NCI-H1436 (cell line): ENCODE results near the gene RNF11.
"Not testable (repeated sequence)": the region's sequence is repeated elsewhere in the genome, so short reads cannot be mapped to it uniquely, and the experiment has no call there.

ENCODE experiments used
- DNase-seq: peaks from one replicate; lab custom pipeline; 2025; lab: John Stamatoyannopoulos, UW

RNF11 gene

DNA sequence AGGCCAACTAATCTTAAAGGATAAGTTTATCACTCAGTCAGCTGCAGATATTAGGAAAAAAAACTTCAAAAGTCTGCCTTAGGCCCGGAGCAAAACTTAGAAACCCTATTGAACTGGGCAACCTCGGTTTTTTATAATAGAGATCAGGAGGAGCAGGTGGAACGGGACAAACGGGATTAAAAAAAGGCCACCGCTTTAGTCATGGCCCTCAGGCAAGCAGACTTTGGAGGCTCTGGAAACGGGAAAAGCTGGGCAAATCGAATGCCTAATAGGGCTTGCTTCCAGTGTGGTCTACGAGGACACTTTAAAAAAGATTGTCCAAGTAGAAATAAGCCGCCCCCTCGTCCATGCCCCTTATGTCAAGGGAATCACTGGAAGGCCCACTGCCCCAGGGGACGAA, 7.6 kb upstream of the RNF11 start:
- not testable (repeated sequence) for DNase-seq

DNA sequence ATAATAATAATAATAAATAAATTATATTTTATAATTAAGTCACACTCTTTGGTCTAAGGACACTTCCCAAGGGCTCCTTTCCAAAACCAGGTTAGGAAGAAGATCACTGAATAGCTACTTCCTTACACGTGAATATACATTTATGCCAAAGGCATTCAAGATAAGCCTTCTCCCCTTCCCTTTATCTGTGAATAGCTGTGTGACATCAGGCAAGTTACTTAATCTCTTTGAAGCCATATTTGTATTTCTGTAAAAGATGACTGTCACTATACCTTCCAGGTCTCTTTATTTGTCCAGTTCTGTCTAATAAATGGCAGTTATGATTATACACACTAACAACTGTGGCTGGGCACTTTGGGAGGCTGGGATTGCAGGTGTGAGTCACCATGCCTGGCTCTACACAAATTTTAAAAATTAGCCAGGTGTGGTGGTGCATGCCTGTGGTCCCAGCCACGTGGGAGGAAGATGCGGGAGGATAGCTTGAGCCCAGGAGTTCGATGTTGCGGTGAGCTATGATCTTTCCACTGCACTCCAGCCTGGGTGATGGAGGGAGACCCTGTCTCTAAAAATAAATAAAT, 5.5 kb upstream of the RNF11 start:
- DNase-seq = no peak

DNA sequence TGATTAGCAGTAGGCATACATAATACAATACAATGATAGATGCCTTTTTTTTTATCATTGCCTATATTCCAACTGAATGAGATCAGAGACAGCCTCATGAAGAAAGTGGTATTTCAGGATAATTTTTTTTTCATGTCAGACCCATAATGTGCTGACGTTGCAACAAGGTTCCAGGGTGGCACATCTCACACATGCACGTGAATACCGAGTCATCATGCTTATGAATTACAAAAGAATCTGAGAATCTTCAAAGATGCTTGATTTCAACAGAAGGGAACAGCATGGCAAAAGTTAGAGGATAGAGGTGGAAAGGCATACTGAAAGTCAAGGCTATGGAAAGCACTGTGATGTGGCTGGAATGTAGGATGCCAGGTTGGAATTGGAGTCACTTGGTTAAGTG, 5.0 kb upstream of the RNF11 start:
- no peak for DNase-seq

DNA sequence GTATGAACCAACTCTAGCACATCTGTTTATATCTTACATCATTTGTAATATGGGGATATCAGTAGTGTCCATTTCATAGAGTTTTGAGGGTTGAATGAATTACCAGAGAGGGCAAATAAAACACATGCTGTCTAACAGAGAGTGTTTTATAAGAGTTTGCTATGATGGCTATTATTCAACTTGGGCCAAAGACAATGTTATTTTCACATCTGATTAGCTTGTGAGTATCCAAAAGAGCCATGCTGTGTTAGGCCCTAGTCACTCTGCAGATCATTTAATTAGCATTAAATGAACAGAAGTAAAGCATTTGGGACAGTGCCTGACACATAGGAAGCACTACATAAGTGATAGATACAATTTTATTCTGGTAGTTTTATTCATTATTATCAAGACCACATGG, 4.2 kb upstream of the RNF11 start:
- no peak for DNase-seq

DNA sequence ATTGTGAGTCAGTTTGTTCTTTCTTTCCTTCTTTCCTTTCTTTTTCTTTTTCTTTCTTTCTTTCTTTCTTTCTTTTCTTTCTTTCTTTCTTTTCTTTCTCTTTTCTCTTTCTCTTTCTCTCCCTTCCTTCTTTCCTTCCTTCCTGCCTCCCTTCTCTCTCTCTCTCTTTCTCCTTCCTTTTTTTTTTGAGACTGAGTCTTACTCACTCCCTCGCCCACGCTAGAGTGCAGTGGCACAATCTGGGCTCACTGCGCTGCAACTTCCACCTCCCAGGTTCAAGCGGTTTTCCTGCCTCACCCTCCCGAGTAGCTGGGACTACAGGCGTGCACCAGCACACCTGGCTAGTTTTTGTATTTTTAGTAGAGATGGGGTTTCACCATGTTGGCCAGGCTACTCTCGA, 1.8 kb upstream of the RNF11 start:
- DNase-seq = not testable (repeated sequence)

DNA sequence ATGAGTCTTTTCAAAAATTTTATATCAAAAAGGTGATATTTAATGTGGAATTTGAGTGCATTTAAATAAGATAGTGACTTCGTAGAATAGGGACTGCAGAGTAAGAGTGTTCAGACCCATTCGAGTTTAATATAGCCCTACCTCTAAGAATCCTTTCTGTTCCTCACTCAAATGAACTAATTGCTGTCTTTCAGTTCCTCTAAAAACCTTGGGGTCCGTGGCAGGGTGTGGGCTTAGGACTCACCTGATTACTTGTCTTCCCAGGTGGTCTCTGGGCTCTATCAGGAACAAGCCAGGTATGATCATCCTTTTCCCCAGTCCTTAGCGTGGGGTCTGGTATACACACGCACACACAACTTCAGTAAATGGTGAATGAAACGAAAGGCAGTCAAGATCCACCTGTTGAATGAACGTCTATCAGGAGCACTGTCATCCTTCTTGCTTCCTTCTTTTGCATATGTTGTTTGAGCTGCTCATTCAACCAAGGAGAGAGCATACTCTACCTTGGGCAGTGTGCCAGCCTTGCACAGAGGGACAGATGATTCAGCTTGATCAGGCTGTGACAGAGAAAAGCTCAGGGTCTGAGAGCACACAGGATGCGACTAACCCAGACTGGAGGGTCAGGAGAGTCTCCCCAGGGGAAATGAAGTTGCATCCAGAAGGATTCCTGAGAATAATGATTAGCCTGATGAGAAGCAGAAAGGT, 1.2 kb upstream of the RNF11 start:
- DNase-seq = peak; percentile 90

DNA sequence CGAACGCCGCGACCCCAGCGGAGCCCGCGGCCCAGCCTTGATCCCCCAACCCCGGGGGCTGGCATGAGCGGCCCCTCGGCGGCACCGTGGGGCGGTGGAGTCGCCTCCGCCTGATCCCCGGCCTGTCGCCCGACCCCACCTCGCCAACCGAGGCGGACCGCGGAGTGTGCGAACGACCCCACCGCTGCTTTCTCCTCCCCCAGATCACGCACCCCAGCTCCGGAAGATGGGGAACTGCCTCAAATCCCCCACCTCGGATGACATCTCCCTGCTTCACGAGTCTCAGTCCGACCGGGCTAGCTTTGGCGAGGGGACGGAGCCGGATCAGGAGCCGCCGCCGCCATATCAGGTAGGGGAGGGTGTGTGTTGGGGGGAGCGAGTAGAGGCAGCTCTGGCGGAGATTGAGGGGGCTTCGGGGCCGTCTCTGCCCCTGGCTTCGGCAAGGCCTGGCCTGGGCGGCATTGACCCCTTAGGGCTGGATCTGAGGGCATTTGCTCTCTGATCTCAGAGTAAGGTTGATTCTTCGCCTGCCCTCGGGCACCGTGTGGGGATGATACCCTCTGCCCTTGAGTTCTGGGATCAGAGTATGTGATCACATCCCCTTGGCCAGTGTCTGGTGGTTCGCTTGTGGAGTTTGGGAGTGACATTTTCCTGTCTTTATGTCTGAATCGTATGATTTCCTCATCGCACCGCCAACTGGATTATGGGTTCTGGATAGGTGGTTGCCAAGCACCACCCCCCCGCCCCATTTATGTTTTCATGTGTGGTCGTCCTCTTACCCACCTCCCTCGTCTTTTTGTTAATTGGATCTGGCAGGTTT, 668 bp downstream of the RNF11 start:
- DNase-seq = no peak

DNA sequence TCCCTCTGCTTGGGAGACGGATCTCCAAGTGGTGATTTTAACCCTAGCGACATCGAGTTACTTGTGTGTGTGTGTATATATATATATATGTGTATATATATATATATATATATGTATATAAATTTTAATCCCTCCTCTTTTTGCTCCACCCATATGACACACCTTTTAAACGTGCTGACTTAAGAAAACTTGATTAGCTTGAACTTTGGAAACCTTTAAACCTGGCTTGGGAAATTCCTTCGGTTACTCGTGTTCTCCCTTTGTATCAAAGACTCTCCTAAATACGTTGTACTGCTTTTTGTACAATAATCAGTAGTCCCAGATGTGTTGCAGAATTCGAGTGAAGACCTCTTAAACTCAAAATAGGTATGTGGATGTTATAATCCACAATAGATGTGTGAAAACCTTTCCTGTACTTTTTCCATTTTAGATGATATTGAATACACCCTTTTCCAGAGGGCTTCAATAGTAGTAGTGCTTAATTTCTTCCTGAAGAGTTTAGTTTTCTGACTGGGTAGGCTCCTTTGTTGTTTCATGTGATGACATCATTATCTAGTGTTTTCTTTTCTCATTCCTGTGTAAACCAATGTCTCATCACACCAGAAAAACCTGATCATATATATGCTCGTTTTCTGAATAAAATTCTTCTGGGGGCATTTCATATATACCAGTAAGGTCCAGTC, 1.4 kb downstream of the RNF11 start:
- no peak for DNase-seq

DNA sequence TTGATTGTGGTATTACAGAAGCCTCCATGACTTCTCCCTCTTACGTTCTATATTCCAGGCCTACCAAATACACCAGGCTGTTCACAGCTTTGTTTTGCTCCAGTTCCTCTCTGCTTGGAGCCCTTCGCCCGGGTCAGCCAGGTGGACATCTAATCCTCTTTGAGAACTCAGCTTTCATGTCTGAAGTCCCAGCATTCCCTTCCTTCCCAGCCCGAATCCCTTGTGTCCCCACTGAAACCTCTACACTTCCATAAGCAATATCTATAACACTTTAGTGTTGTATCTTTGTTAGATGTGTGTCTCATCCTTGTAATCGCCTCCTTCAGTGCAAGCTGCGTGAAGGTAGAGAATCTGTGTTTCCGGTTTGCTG, 1.9 kb downstream of the RNF11 start:
- no peak for DNase-seq

DNA sequence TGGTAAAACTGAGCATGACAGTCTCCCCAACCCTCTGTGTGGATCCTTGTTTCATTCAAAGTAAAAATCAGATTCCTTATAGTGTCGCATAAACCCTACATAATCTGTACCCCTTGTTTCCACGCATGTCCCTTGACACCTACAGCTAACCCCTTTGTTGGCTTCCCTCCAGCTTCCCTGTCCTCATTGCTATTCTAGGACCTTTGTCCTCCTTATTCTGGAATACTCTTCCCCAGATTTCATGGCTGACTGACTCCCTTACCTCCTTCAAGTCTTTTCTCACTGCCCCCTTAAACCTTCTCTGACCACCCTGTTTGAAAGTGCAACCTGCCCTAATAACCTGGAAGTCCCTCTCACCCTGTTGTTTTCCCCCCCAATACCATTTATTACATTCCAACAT, 4.0 kb downstream of the RNF11 start:
- DNase-seq = no peak

DNA sequence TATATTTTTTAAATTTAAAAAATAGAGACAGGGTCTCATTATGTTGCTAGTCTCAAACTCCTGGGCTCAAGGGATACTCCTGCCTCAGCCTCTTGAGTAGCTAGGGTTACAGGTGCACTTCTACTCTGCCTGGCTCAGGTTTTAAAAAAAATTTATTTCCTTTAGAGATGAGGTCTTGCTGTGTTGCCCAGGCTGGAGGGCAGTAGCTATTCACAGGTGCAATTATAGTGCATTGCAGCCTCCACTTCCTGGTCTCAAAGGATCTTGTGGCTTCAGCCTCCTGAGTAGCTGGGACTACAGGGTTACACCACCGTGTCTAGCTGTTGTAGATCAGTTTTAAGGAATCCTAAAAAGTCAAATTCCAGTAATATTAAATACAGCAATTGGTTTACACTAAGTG, 5.0 kb downstream of the RNF11 start:
- DNase-seq = no peak

DNA sequence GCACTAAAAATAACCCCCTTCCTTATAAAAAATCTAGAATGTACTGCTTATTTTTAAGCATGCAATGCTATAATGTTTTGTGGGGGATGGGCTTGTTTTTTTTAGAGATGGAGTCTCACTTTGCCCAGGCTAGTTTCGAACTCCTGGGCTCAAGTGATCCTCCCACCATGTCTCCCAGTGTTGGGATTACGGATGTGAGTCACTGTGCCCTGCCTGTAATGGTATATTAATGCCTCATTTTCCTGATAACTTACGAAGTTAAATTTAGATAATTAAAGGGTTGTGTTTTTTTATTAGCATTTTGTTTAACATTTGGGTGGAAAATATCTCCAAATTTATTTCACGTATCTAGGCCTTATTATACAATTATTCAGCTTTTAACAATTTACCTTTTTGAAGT, 6.5 kb downstream of the RNF11 start:
- DNase-seq = no peak

DNA sequence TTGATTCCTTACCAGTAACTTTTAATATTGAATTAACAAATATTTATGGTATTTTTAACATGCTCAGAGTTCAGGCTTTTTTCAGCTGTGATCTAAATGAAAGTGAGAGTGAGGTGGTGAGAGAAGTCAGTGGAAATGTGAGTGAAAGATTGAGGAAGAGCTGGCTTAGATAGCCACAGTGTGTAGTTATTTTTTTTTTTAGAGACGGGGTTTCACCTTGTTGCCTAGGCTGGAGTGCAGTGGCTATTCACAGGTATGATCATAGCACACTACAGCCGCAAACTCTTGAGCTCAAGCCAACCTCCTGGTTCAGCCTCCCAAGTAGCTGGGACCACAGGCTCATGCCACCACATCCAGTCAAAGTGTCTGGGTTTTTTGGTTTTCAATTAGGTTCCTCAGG, 10.9 kb downstream of the RNF11 start:
- DNase-seq = no peak

DNA sequence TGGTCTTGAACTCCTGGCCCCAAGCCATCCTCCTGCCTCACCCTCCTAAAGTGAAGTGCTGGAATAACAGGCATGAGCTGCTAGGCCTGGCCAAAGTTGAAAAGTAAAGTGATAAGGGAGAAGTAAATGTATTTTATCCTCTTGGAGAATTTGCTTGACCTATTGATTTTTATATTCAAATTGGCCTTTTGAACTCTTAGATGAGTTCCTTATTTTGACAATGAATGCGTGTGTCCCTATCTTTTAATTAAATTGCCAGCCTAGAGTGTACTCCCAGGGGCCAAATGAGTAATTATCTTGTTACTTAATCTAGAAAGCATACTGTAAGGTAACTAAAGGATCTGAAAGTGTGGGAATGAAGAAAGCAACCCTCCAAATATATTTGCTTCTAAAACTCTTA, 11.4 kb downstream of the RNF11 start:
- DNase-seq = no peak

DNA sequence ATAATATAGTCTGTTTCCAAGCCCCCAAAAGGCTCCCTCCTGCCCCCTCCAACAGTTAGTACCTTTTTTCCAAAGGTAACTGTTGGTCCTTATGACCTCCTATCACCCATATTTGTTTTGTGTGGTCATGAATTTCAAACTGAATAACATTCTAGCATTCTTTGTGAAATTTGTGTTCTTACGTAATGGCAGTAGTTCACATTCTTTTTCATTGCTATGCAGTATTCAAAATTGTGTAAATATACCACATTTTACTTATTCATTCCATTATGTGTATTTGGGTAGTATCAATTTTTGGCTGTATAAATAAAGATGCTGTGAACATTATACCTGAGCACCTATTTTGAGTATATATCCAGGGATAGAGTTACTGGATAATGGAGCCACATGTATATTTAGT, 13.4 kb downstream of the RNF11 start:
- no peak for DNase-seq

DNA sequence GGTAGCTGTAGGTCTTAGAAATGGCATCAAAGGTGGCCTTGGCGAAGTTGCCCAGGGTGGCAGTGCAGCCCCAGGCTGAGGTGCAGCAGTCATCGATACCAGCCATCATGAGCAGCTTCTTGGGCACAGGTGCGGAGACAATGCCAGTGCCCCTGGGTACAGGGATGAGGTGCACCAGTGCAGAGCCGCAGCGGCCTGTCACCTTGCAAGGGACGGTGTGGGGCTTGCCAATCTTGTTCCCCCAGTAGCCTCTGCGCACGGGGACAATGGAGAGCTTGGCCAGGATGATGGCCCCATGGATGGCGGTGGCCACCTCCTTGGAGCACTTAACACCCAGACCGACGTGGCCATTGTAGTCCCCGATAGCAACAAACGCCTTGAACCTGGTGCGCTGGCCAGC, 14.7 kb downstream of the RNF11 start:
- DNase-seq = not testable (repeated sequence)

DNA sequence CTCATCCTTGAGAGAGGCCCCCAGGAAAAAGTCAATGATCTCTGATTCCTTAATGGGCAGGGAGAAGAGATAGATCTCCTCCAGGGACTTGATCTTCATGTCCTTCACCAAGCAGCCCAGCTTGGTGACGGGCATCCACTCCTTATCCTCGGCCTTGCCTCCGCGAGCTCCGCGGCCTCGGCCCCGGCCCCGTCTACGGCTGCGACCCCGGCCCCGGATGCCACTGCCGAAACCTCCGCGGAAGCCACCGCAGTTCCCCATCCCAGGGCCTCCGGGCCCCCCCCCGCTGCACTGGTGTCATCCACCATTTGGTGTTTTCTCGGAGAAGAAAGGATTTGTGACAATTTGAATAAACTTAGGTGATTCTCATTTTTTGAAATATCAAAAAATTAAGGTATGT, 15.1 kb downstream of the RNF11 start:
- DNase-seq = not testable (repeated sequence)

DNA sequence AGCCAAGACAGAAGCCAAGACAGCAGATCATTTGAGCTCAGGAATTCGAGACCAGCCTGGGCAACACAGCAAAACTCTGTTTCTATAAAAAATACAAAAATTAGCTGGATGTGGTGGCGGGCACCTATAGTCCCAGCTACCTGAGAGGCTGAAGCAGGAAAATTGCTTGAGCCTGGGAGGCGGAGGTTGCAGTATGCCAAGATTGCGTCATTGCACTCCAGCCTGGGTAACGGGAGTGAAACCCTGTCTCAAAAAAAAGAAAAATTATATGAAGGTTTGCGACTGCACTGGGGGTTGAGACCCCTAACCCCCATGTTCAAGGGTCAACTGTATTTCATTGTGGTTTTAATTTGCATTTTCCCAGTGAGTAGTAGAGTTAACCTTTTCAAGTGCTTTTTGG, 16.3 kb downstream of the RNF11 start:
- DNase-seq = no peak

DNA sequence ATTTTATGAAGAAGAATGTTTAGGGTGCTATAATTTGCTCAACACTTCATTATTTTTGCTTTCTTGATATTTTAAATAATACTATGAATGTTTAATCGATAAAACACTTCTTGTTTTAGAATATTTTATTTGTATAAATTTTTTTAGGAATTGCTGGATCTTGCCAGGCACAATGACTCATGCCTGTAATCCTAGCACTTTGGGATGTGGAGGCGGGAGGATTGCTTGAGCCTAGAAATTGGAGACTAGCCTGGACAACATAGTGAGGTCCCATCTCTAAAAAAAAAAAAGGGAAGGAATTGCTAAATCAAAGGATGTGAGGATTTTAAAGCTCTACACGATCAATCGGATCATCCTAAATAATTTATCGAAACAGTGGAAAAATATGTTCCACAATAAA, 17.6 kb downstream of the RNF11 start:
- DNase-seq = no peak

DNA sequence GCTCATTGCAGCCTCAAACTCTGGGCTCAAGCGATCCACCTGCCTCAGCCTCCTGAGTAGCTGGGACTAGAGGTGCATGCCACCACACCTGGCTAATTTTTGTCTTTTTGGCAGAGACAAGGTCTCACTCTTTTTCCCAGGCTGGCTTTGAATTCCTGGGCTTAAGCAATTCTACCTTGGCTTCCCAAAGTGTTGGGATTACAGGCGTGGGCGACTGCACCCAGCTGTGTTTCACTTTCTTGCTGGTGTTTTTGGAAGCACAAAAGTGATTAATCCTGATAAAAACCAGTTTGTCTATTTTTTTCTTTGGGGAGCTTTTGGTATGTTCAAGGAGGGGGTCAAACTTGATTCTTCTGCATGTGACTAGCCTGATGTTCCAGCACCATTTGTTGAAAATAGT, 19.3 kb downstream of the RNF11 start:
- DNase-seq = no peak

DNA sequence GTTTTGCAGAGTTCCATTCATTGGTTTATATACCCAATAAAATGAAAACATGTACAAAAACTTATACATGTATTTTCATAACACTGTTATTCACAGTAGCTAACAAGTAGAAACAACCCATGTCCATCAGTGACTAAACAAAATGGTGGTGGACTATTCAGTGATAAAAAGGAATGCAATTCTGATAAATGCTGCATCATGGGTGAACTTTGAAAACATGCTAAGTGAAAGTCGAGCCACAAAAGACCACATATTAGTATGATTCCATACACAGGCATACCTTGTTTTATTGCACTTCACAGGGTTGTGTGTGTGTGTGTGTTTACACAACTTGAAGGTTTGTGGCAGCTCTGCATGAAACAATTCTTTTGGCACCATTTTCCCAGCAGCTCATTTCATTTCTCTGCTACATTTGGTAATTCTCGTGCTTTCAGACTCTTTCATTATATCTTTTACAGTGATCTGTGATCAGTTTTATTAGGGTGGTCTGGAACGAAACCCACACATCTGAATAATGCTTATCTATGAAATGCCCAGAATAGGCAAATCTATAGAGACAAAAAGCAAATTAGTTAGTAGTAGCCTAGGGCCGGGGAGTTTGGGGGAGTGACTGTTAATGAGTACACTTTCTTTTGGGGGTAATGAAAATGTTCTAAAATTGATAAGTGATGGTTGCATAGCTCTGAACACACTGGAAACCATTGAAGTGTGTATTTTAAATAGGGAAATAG, 27.2 kb downstream of the RNF11 start:
- DNase-seq = no peak

DNA sequence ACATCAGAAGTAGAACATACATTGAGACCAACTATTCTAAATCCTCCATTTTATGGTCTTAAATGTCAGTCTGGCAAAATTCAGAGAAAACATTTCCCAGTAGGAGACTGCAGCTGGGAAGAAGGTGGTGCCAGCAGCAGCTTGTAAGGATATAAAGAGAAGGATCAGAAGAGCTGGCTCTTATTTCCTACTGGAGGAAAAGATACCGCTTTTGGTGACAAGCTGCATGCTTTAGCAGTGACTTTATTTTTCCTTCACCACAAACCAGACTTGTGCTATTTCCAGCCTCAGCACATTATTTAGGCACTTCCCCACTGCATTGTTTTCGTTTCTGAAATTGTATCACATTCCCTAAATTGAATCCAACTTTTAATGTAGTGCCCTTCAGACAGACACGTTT, 28.4 kb downstream of the RNF11 start:
- DNase-seq = no peak
